Ascending aorta (tissue), 2 donors: ENCODE measurements around the gene MINDY4. TPM values are rescaled to one million over a fixed set of nuclear protein-coding genes. Genes with fewer than 3 reads are reported as not detected.
A peak's percentile ranks its signal among the peaks of the same experiment; 100 is the strongest.

Experiments
- DNase-seq, 2 donors: peaks; one replicate each; pipeline ENCODE4 v3.0.0-alpha.2; 2019; ENCODE audit warnings: low spot score in 2 of 2
- H3K27ac ChIP-seq, 2 donors: fragments of 200-600 bp; sonication (generic); one replicate each; pipeline ENCODE4 v1.5.1; 2016 to 2017; ENCODE audit warnings: mild to moderate bottlenecking in 1 of 2
- H3K27me3 ChIP-seq: fragments of 200-600 bp; sonication (generic); one replicate; pipeline ENCODE4 v1.5.1; 2017
- H3K36me3 ChIP-seq, 2 donors: fragments of 200-600 bp; sonication (generic); one replicate each; pipeline ENCODE4 v1.5.1; 2016
- H3K4me1 ChIP-seq, 2 donors: fragments of 200-600 bp; sonication (generic); one replicate each; pipeline ENCODE4 v1.5.1; 2016 to 2017; ENCODE audit warnings: mild to moderate bottlenecking in 1 of 2
- H3K4me3 ChIP-seq, 2 donors: fragments of 200-600 bp; sonication (generic); one replicate each; pipeline ENCODE4 v1.5.1; 2016 to 2017; ENCODE audit warnings: mild to moderate bottlenecking in 1 of 2
- H3K9me3 ChIP-seq, 2 donors: fragments of 200-600 bp; sonication (generic); one replicate each; pipeline ENCODE4 v1.5.1; 2016
- intact Hi-C: fragments of 100-400 bp; cut with DNase I; formaldehyde crosslinking; loops from one replicate; pipeline ENCODE4 v1.15.1; 2023
- total RNA-seq: library from RNA; depleted of rRNA; stranded (reverse); fragments of >200 nt; gene quantifications from one replicate; pipeline ENCODE4 v1.1.0, GENCODE V29; 2016
- TF ChIP-seq, protein P1 (sequence below), 3 experiments: fragments of 200-600 bp in 2 of 3; fragments of 450-650 bp in 1 of 3; sonication (generic) in 2 of 3; IDR thresholded peaks; one replicate each; pipeline ENCODE4 v1.5.1; 2016 to 2019; ENCODE audit warnings: antibody characterized with exemption in 3 of 3, mild to moderate bottlenecking in 1 of 3, moderate library complexity in 1 of 3

The MINDY4 gene
- 6.0 TPM for total RNA-seq

DNA sequence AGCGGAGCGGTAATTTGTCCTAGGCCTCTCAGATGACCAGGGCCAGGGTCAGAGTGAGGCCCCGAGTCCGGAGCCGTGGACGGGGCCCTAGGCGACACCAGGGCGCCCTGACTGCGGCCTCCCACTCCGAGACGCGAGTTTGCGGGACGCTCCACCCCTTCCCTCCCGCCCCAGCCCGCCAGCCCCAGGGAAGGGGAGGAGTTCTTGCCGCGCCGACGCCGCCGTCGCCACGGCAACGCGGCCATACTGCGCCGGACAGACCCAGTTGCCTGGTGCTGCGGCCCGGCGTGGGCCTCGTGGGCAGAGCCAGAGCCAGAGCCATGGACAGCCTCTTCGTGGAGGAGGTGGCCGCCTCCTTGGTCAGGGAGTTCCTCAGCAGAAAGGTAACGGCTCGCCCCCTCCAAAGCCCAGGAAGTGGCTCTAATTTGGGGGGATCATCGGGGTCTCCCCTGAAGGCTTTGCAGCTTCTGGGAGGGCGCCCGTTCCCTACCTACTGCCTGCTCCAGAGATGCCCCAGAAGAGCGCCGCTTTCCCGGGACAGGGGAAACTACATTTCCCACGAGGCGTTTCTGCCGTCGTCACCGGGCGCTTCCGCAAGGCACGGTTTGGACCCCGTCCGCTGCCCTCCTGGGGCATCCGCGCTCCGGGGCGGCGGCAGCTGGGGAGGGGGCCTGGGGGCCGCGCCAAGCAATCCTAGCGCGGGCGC lies at the start of gene MINDY4:
Gene MINDY4 (plus strand): TSS at position 244 of the 706 bp plus-strand sequence. CDS start 77 bp downstream, at position 321.
- peak in 1 of 2 donors; percentile 92 for DNase-seq
- intact Hi-C loops = no loop called here
- H3K27ac ChIP-seq = peak within 1 kb of the TSS; percentile 82 to 88
- H3K9me3 ChIP-seq = no peaks in the 10 kb centered on the region
- TF ChIP-seq, protein P1, sequence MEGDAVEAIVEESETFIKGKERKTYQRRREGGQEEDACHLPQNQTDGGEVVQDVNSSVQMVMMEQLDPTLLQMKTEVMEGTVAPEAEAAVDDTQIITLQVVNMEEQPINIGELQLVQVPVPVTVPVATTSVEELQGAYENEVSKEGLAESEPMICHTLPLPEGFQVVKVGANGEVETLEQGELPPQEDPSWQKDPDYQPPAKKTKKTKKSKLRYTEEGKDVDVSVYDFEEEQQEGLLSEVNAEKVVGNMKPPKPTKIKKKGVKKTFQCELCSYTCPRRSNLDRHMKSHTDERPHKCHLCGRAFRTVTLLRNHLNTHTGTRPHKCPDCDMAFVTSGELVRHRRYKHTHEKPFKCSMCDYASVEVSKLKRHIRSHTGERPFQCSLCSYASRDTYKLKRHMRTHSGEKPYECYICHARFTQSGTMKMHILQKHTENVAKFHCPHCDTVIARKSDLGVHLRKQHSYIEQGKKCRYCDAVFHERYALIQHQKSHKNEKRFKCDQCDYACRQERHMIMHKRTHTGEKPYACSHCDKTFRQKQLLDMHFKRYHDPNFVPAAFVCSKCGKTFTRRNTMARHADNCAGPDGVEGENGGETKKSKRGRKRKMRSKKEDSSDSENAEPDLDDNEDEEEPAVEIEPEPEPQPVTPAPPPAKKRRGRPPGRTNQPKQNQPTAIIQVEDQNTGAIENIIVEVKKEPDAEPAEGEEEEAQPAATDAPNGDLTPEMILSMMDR (IDR thresholded peaks at IDR 0.05) = no peak
- H3K36me3 ChIP-seq = no peaks in the 10 kb centered on the region
- H3K27me3 ChIP-seq = no peaks in the 10 kb centered on the region
- H3K4me1 ChIP-seq = peaks cover 4 to 12% of the 10 kb centered on the region in 2 donors
- peak within 1 kb of the TSS; percentile 68 to 77 for H3K4me3 ChIP-seq

DNA sequence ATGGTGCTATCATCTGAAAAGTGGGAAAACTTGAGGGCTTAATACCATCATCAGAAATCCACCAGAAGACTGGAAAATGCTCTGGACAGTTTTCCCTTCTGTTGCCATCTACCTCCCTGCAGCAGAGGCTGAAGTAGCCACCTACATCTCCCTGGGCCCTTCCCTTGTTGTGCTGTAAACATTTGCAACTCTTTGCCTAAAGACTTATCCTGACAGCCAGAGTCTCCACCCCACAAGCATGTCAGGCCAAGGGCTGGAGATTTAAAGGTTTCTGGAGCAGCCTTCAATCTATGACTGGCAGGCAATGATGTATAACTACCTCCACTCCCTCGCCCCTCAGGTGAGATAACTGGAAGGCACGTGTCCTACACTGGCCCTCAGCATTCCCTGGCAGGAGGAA lies 49.0 kb upstream of the MINDY4 start:
- H3K36me3 ChIP-seq = no peaks in the 10 kb centered on the region
- H3K27ac ChIP-seq = no peak overlapping the region
- H3K27me3 ChIP-seq = no peaks in the 10 kb centered on the region
- H3K9me3 ChIP-seq = no peaks in the 10 kb centered on the region
- TF ChIP-seq, protein P1 (IDR thresholded peaks at IDR 0.05) = no peak
- no peak overlapping the region for H3K4me3 ChIP-seq
- no peaks in the 10 kb centered on the region for H3K4me1 ChIP-seq
- intact Hi-C loops = no loop called here
- DNase-seq = no peak

DNA sequence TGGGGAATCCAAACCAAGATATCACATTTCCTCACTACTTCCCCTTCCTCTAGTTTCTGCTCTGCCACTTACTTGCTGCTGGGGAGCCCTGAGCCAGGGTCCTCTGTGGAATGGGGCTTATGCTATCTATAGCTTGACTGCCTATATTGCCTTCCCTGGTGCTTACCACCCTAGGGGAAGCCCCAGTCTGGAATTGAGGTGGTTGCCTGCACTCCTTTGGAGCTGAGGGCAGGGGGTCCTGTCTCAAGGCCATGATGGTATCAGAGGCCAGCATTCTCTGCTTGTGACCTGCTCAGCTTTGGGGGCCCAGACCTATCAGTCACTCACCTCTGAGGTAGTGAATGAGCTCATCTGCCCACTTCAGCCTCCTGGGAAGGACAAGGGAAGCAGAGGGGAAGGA lies 48.5 kb upstream of the MINDY4 start:
- DNase-seq = no peak

DNA sequence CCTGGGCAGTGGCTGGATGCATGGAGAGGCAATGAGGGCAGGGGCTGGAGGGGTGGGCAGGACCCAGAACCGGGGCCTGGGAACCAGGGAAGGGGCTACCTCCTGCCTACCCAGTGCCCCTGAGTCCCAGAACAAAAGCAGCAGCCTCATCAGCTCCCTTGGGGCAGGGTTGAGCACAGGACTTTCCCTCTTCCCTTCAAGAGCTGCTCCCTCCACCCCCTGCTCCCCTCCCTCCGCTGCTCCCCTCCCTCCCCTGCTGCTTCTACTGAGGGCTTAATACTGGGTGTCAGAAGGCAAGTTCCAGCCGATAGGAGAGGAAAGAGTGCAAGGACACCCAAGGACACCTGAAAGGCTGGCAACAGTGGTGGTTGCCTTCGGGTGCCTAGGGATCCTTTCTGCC lies 47.4 kb upstream of the MINDY4 start:
- Histone ChIP-seq H3K27me3 (no peaks in the 10 kb centered on the region), H3K9me3 (no peaks in the 10 kb centered on the region), H3K4me1 (no peaks in the 10 kb centered on the region), H3K27ac (no peak overlapping the region), H3K4me3 (no peak overlapping the region), H3K36me3 (no peaks in the 10 kb centered on the region)
- intact Hi-C loops = no loop called here
- DNase-seq = no peak
- TF ChIP-seq, protein P1 (IDR thresholded peaks at IDR 0.05) = no peak

More for the DNA sequence above, 48.5 kb upstream of the MINDY4 start:
- Histone ChIP-seq H3K36me3 (no peaks in the 10 kb centered on the region), H3K27ac (no peak overlapping the region), H3K9me3 (no peaks in the 10 kb centered on the region), H3K27me3 (no peaks in the 10 kb centered on the region), H3K4me3 (no peak overlapping the region), H3K4me1 (no peaks in the 10 kb centered on the region)
- TF ChIP-seq, protein P1 (IDR thresholded peaks at IDR 0.05) = no peak
- intact Hi-C loops = no loop called here

DNA sequence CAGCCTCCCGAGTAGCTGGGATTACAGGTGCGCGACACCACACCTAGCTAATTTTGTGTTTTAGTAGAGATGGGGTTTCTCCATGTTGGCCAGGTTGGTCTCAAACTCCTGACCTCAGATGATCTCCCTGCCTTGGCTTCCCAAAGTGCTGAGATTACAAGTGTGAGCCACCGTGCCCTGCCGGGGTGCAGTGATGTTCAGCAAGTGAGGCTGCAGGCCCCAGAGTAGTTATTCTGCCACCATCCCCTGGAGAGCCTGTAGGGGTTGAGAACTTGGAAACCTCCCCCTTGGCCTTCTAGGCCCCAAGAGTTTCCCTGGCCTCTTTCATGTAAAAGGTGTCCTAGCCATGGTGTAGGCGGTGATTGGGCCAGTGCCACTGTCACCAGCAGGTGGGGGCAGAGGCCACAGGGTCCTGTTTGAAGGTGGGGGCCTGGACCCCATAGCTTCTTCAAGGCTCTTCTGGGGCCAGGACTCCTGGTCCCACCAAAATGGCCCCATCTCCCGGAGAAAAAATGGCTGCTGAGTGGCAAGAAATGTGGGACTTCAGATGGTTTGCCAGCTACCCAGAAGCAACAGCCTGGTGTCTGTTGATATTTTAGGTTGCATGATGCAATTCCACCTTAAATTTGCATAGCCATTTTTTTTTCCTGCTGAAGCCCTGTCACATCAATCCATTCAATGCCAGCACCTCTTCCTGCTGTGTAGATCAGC lies 44.8 kb upstream of the MINDY4 start:
- no peaks in the 10 kb centered on the region for H3K4me1 ChIP-seq
- no peak for DNase-seq
- no peaks in the 10 kb centered on the region for H3K36me3 ChIP-seq
- TF ChIP-seq, protein P1 (IDR thresholded peaks at IDR 0.05) = no peak
- H3K9me3 ChIP-seq = no peaks in the 10 kb centered on the region
- intact Hi-C loops = no loop called here
- H3K4me3 ChIP-seq = no peak overlapping the region
- H3K27ac ChIP-seq = no peak overlapping the region
- no peaks in the 10 kb centered on the region for H3K27me3 ChIP-seq
